Neuronal stem cell (in vitro differentiated cells): ENCODE results near the gene PDZD7.

Experiments used
- DNase-seq: peaks from one replicate; pipeline ENCODE4 v3.0.0-alpha.2; 2013; ENCODE audit warnings: low spot score
- H2AFZ ChIP-seq: one replicate; pipeline ENCODE4 v1.6.1; 2013; ENCODE audit warnings: mild to moderate bottlenecking, low read length, inconsistent platforms
- H2AK5ac ChIP-seq: 2 replicates; pipeline ENCODE4 v1.6.1; 2013; ENCODE audit warnings: low read depth, mild to moderate bottlenecking, inconsistent platforms, low read length, moderate library complexity, mixed read lengths
- H2BK120ac ChIP-seq: 2 replicates; pipeline ENCODE4 v1.6.1; 2013; ENCODE audit warnings: low read depth, mild to moderate bottlenecking, inconsistent platforms, low read length, moderate library complexity, mixed read lengths
- H2BK12ac ChIP-seq: one replicate; pipeline ENCODE4 v1.6.1; 2013; ENCODE audit warnings: low read length, inconsistent platforms
- H2BK15ac ChIP-seq: 2 replicates; pipeline ENCODE4 v1.6.1; 2013; ENCODE audit warnings: mild to moderate bottlenecking, low read length, inconsistent platforms, mixed read lengths
- H2BK5ac ChIP-seq: one replicate; pipeline ENCODE4 v1.6.1; 2013; ENCODE audit warnings: inconsistent platforms, mild to moderate bottlenecking, low read length, moderate library complexity
- H3K14ac ChIP-seq: one replicate; pipeline ENCODE4 v1.6.1; 2013; ENCODE audit warnings: low read length, inconsistent platforms
- H3K18ac ChIP-seq: 2 replicates; pipeline ENCODE4 v1.6.1; 2013; ENCODE audit warnings: low read length, inconsistent platforms
- H3K23ac ChIP-seq: 2 replicates; pipeline ENCODE4 v1.6.1; 2013; ENCODE audit warnings: low read depth, mild to moderate bottlenecking, mixed read lengths, low read length, inconsistent platforms; ENCODE audit not compliant: poor library complexity
- H3K27ac ChIP-seq: replicated peaks from 3 replicates; pipeline ENCODE4 v1.5.1; 2013; ENCODE audit warnings: low read length, inconsistent platforms
- H3K27me3 ChIP-seq, 3 experiments: 2 replicates each; pipeline ENCODE4 v1.6.1; 2013; ENCODE audit warnings: low read length in 3 of 3, mild to moderate bottlenecking in 2 of 3, inconsistent platforms in 1 of 3, low read depth in 1 of 3, mixed read lengths in 1 of 3, moderate library complexity in 1 of 3; ENCODE audit not compliant: control insufficient read depth in 3 of 3, insufficient read depth in 3 of 3
- H3K36me3 ChIP-seq, 2 donors: replicated peaks in 1 of 2; 2 replicates each; pipeline ENCODE4 v1.6.1; 2013; ENCODE audit warnings: low read length in 2 of 2; ENCODE audit not compliant: control insufficient read depth in 2 of 2, insufficient read depth in 2 of 2
- H3K4ac ChIP-seq: 2 replicates; pipeline ENCODE4 v1.6.1; 2013; ENCODE audit warnings: inconsistent platforms, mild to moderate bottlenecking, low read length, moderate library complexity
- H3K4me1 ChIP-seq, 2 donors: 1 replicate in 1 of 2; 2 replicates in 1 of 2; pipeline ENCODE4 v1.6.1; 2013; ENCODE audit warnings: low read length in 2 of 2, low read depth in 1 of 2; ENCODE audit not compliant: control insufficient read depth in 2 of 2, insufficient read depth in 1 of 2
- H3K4me2 ChIP-seq: one replicate; pipeline ENCODE4 v1.6.1; 2013; ENCODE audit warnings: mild to moderate bottlenecking, low read length, inconsistent platforms; ENCODE audit not compliant: insufficient read depth, poor library complexity, severe bottlenecking
- H3K4me3 ChIP-seq, 2 donors: 2 replicates each; pipeline ENCODE4 v1.5.1; 2013; ENCODE audit warnings: low read length in 2 of 2, mild to moderate bottlenecking in 2 of 2, inconsistent platforms in 1 of 2, moderate library complexity in 1 of 2
- H3K79me1 ChIP-seq: one replicate; pipeline ENCODE4 v1.6.1; 2013; ENCODE audit warnings: low read depth, mild to moderate bottlenecking, inconsistent platforms, low read length, moderate library complexity
- H3K9ac ChIP-seq: one replicate; pipeline ENCODE4 v1.6.1; 2013; ENCODE audit warnings: mild to moderate bottlenecking, low read depth, low read length, inconsistent platforms; ENCODE audit not compliant: poor library complexity
- H3K9me3 ChIP-seq, 2 donors: replicated peaks in 1 of 2; 2 replicates each; pipeline versions ENCODE3 to v1.6.1; 2013; ENCODE audit warnings: low read length in 2 of 2, mild to moderate bottlenecking in 2 of 2, inconsistent platforms in 1 of 2, low read depth in 1 of 2, mixed read lengths in 1 of 2, moderate library complexity in 1 of 2; ENCODE audit not compliant: control insufficient read depth in 2 of 2, insufficient read depth in 1 of 2
- H4K8ac ChIP-seq: one replicate; pipeline ENCODE4 v1.6.1; 2013; ENCODE audit warnings: low read depth, mild to moderate bottlenecking, inconsistent platforms, low read length, moderate library complexity
- H4K91ac ChIP-seq: one replicate; pipeline ENCODE4 v1.6.1; 2013; ENCODE audit warnings: low read length, low read depth, mild to moderate bottlenecking, inconsistent platforms; ENCODE audit not compliant: poor library complexity
- WGBS, 2 donors: extraction: QIAGEN DNeasy Blood & Tissue Kit; methylation state at CpG; one replicate each; pipeline ENCODE4 v1.1.7; 2013; ENCODE audit warnings: missing lambda C conversion rate in 2 of 2, mixed read lengths in 1 of 2; ENCODE audit not compliant: insufficient read length in 2 of 2, insufficient replicate concordance in 1 of 2; ENCODE audit errors: extremely low coverage in 2 of 2; 5-methylcytosine and 5-hydroxymethylcytosine counted together

PDZD7 gene

GRCh38 chr10:101070098-101070497 is 39.2 kb upstream of the PDZD7 start:
- Histone ChIP-seq H3K27ac (no peak overlapping the region), H3K27me3 (peaks cover 20 to 67% (median 55%) of the 10 kb centered on the region in 3 experiments), H4K8ac (no peak overlapping the region), H3K79me1 (no peaks in the 10 kb centered on the region), H3K9me3 (peaks cover 0 to 3% of the 10 kb centered on the region in 2 donors), H3K4me2 (no peak overlapping the region), H3K23ac (no peak overlapping the region), H4K91ac (no peak overlapping the region), H2BK12ac (no peak overlapping the region), H3K4me1 (peaks cover 10 to 14% of the 10 kb centered on the region in 2 donors), H2AFZ (no peak overlapping the region), H2BK120ac (no peak overlapping the region), H3K36me3 (no peaks in the 10 kb centered on the region), H3K4me3 (no peak overlapping the region), H3K9ac (no peak overlapping the region), H3K18ac (no peak overlapping the region), H3K4ac (no peak overlapping the region), H2BK15ac (no peak overlapping the region), H3K14ac (no peak overlapping the region), H2BK5ac (no peak overlapping the region), H2AK5ac (no peak overlapping the region)
- no peak for DNase-seq
- no CpG with 5 or more reads among the region's 3 CpGs for WGBS, 2 donors

- Histone ChIP-seq H4K91ac (no peak overlapping the region), H2AK5ac (no peak overlapping the region), H3K23ac (no peak overlapping the region), H2AFZ (no peak overlapping the region), H3K4me2 (no peak overlapping the region), H3K4me1 (peaks cover 10 to 16% of the 10 kb centered on the region in 2 donors), H3K36me3 (no peaks in the 10 kb centered on the region), H3K4me3 (no peak overlapping the region), H2BK120ac (no peak overlapping the region), H3K18ac (no peak overlapping the region), H3K9ac (no peak overlapping the region), H2BK12ac (no peak overlapping the region), H4K8ac (no peak overlapping the region), H2BK5ac (no peak overlapping the region), H3K27ac (no peak overlapping the region), H3K79me1 (no peaks in the 10 kb centered on the region), H3K14ac (no peak overlapping the region), H2BK15ac (no peak overlapping the region), H3K9me3 (peaks cover 0 to 3% of the 10 kb centered on the region in 2 donors), H3K4ac (no peak overlapping the region), H3K27me3 (peaks cover 24 to 65% (median 59%) of the 10 kb centered on the region in 3 experiments)
- WGBS, 2 donors: no CpG with 5 or more reads among the region's 5 CpGs
- DNase-seq: no peak
These were observed 38.5 kb upstream of the PDZD7 start for GRCh38 chr10:101069441-101069840.

- H4K8ac ChIP-seq: no peak overlapping the region
- DNase-seq: peak; percentile 83
- peaks cover 36 to 58% (median 49%) of the 10 kb centered on the region in 3 experiments for H3K27me3 ChIP-seq
- no peak overlapping the region for H3K4ac ChIP-seq
- no peak overlapping the region for H2BK120ac ChIP-seq
- H2BK12ac ChIP-seq: no peak overlapping the region
- H3K18ac ChIP-seq: peak overlapping the region; percentile 75
- H2BK15ac ChIP-seq: no peak overlapping the region
- no peak overlapping the region for H2AK5ac ChIP-seq
- peak overlapping the region; percentile 54 to 73 for H3K4me3 ChIP-seq
- H3K4me1 ChIP-seq: peaks cover 18 to 28% of the 10 kb centered on the region in 2 donors
- H3K4me2 ChIP-seq: peak overlapping the region; percentile 93
- no CpG with 5 or more reads among the region's 43 CpGs for WGBS, 2 donors
- H3K23ac ChIP-seq: peak overlapping the region; percentile 78
- H3K9ac ChIP-seq: peak overlapping the region; percentile 73
- H3K36me3 ChIP-seq: no peaks in the 10 kb centered on the region
- no peaks in the 10 kb centered on the region for H3K79me1 ChIP-seq
- H4K91ac ChIP-seq: no peak overlapping the region
- H3K9me3 ChIP-seq: no peaks in the 10 kb centered on the region
- peak overlapping the region; percentile 99 for H2AFZ ChIP-seq
- no peak overlapping the region for H3K27ac ChIP-seq
- H2BK5ac ChIP-seq: no peak overlapping the region
- H3K14ac ChIP-seq: peak overlapping the region; percentile 66
These were observed 36.6 kb upstream of the PDZD7 start for GRCh38 chr10:101067356-101068083.

- no peak overlapping the region for H2BK12ac ChIP-seq
- no peak overlapping the region for H3K18ac ChIP-seq
- no peak overlapping the region for H4K91ac ChIP-seq
- no peak overlapping the region for H2AK5ac ChIP-seq
- peak overlapping the region; percentile 73 for H3K9ac ChIP-seq
- H3K4me3 ChIP-seq: peak overlapping the region; percentile 31 to 54
- DNase-seq: no peak
- peak overlapping the region; percentile 99 for H2AFZ ChIP-seq
- H3K14ac ChIP-seq: no peak overlapping the region
- no peaks in the 10 kb centered on the region for H3K36me3 ChIP-seq
- H3K27me3 ChIP-seq: peaks cover 36 to 56% (median 44%) of the 10 kb centered on the region in 3 experiments
- no peaks in the 10 kb centered on the region for H3K9me3 ChIP-seq
- H3K4ac ChIP-seq: no peak overlapping the region
- peak overlapping the region; percentile 71 for H3K23ac ChIP-seq
- H2BK5ac ChIP-seq: no peak overlapping the region
- H3K4me1 ChIP-seq: peaks cover 23 to 31% of the 10 kb centered on the region in 2 donors
- H2BK120ac ChIP-seq: no peak overlapping the region
- no peak overlapping the region for H3K27ac ChIP-seq
- H3K79me1 ChIP-seq: no peaks in the 10 kb centered on the region
- H4K8ac ChIP-seq: no peak overlapping the region
- peak overlapping the region; percentile 93 for H3K4me2 ChIP-seq
- H2BK15ac ChIP-seq: no peak overlapping the region
- WGBS, 2 donors: no CpG with 5 or more reads among the region's 31 CpGs
These were observed 36.0 kb upstream of the PDZD7 start for GRCh38 chr10:101066896-101067355.
